Osteocyte (in vitro differentiated cells): ENCODE results near the gene SEMA3E. TPM values are rescaled to one million over a fixed set of nuclear protein-coding genes. Genes with fewer than 3 reads are reported as not detected.

Source experiments
- DNase-seq: peaks from one replicate; pipeline ENCODE4 v3.0.0; 2021; ENCODE audit warnings: mixed read lengths; ENCODE audit not compliant: unreplicated experiment; ENCODE audit errors: extremely low spot score
- H3K27ac Mint-ChIP-seq: one replicate; pipeline ENCODE4 v1.8.0; 2021; ENCODE audit warnings: mild to moderate bottlenecking, mixed read lengths; ENCODE audit not compliant: unreplicated experiment
- H3K27me3 Mint-ChIP-seq: one replicate; pipeline ENCODE4 v1.8.0; 2021; ENCODE audit warnings: mixed read lengths; ENCODE audit not compliant: unreplicated experiment
- H3K36me3 Mint-ChIP-seq: one replicate; pipeline ENCODE4 v1.8.0; 2021; ENCODE audit warnings: mixed read lengths; ENCODE audit not compliant: unreplicated experiment
- H3K4me1 Mint-ChIP-seq: one replicate; pipeline ENCODE4 v1.8.0; 2021; ENCODE audit warnings: mixed read lengths; ENCODE audit not compliant: unreplicated experiment
- H3K4me3 Mint-ChIP-seq: one replicate; pipeline ENCODE4 v1.8.0; 2021; ENCODE audit warnings: mild to moderate bottlenecking, moderate library complexity, mixed read lengths; ENCODE audit not compliant: unreplicated experiment
- H3K9me3 Mint-ChIP-seq: one replicate; pipeline ENCODE4 v1.8.0; 2021; ENCODE audit warnings: mixed read lengths; ENCODE audit not compliant: unreplicated experiment
- total RNA-seq: library from RNA; stranded (reverse); gene quantifications from 2 replicates; pipeline ENCODE4 v1.2.1, GENCODE V29; 2021
- TF ChIP-seq, protein P1 (sequence below): fragments of 200-600 bp; sonication (generic); IDR thresholded peaks from 2 replicates; pipeline ENCODE4 v1.5.0; 2021; ENCODE audit warnings: antibody characterized with exemption, mild to moderate bottlenecking, moderate library complexity

SEMA3E gene
- total RNA-seq, 1 donor from 2014 or later, result 1.6 TPM

DNA sequence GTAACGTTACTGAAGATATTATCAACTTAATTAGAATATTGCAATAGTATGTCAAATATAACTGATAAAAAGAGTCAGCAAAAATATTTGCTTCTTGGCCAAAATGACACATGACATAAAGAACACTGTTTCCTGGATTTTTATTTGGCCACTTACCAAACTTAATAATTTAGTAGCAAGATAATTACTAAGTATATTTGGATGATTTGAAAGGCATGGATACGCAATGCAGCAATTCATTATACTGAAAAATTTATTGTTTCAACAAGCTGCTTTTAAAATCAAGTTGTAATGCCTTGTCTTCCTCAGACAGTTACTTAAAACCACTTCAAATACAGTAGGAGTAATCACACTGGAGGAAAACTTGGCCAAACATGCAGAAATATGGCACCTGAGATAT, 234.0 kb downstream of the SEMA3E start:
- DNase-seq, result no peak
- Mint-ChIP-seq H3K27ac (no peak overlapping the region), H3K27me3 (no peaks in the 10 kb centered on the region), H3K36me3 (no peaks in the 10 kb centered on the region), H3K4me3 (no peak overlapping the region), H3K4me1 (peaks cover 6% of the 10 kb centered on the region), H3K9me3 (no peaks in the 10 kb centered on the region)
- TF ChIP-seq, protein P1, sequence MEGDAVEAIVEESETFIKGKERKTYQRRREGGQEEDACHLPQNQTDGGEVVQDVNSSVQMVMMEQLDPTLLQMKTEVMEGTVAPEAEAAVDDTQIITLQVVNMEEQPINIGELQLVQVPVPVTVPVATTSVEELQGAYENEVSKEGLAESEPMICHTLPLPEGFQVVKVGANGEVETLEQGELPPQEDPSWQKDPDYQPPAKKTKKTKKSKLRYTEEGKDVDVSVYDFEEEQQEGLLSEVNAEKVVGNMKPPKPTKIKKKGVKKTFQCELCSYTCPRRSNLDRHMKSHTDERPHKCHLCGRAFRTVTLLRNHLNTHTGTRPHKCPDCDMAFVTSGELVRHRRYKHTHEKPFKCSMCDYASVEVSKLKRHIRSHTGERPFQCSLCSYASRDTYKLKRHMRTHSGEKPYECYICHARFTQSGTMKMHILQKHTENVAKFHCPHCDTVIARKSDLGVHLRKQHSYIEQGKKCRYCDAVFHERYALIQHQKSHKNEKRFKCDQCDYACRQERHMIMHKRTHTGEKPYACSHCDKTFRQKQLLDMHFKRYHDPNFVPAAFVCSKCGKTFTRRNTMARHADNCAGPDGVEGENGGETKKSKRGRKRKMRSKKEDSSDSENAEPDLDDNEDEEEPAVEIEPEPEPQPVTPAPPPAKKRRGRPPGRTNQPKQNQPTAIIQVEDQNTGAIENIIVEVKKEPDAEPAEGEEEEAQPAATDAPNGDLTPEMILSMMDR, result no peak

DNA sequence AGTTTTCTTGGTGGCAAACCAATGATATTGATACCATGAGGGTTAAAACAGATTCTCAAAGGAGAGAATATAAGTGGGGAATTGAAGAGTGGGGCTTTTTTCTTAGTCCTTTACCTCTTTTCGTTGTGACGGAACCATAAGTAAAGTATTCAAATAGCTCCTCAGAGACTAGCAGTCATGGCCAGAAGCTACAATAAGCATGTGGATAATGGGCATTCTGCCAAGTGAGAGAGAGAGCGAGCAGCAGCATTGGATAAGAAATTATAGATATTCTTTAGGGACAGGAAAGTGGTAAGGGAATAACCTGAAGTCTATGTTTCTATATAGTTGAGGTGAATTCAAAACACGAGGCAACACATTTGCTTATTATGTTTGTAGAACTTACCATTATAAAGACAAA, 235.1 kb downstream of the SEMA3E start:
- no peaks in the 10 kb centered on the region for H3K9me3 Mint-ChIP-seq
- H3K4me1 Mint-ChIP-seq, result peaks cover 6% of the 10 kb centered on the region
- DNase-seq, result no peak
- no peaks in the 10 kb centered on the region for H3K27me3 Mint-ChIP-seq
- no peaks in the 10 kb centered on the region for H3K36me3 Mint-ChIP-seq
- H3K27ac Mint-ChIP-seq, result no peak overlapping the region
- no peak overlapping the region for H3K4me3 Mint-ChIP-seq
- TF ChIP-seq, protein P1, result no peak

DNA sequence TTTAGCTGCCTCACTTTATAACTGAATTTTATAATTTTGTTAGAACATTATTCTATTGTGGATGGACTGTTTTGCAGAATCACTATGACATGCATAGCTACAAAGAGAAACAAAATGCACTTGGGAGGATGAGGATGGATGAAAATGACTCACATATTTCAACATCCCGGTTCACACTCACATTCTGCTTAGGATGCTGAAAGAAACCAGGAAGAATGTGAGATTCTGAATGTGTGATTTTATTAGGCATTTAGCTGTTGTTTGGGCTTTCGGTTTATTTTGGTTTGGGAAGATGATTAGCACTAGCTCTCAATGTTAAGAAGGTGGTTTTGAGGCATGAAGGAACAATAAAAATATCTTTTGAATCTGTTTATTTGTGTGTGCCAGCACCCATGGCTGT, 235.5 kb downstream of the SEMA3E start:
- H3K4me3 Mint-ChIP-seq, result no peak overlapping the region

DNA sequence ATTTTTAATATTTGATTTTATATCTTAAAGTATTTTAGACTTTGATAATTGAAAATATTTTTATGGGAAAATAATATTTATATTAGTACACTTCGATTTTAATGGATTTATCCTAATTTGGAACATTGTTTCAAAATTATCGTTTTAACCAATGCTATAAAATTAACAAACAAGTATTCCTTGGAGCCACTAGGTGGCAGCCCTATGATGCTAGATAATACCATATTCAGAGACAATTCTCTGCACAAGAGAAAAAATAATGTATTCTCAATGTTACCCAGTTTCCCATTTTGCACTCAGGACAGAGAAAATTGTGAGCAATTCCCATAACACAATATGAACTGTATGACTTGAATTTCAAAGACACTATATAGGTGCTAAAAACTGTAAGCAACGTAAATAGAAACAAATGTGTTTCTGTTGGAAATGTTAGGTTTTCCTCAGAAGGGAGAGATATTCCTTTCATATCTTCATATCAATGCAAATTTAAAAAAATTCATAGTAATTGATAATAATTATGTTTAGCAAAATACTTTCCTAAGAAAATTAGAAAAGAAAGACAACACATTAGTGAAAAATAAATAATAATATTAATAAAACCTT, 237.8 kb downstream of the SEMA3E start:
- Mint-ChIP-seq H3K4me1 (peaks cover 6% of the 10 kb centered on the region), H3K9me3 (no peaks in the 10 kb centered on the region), H3K4me3 (no peak overlapping the region), H3K36me3 (no peaks in the 10 kb centered on the region), H3K27ac (no peak overlapping the region), H3K27me3 (peaks cover 2% of the 10 kb centered on the region)
- TF ChIP-seq, protein P1, result peak; percentile 82
- DNase-seq, result no peak

More for the DNA sequence above, 235.5 kb downstream of the SEMA3E start:
- TF ChIP-seq, protein P1, result no peak
- no peaks in the 10 kb centered on the region for H3K9me3 Mint-ChIP-seq
- no peak for DNase-seq
- peaks cover 6% of the 10 kb centered on the region for H3K4me1 Mint-ChIP-seq
- H3K36me3 Mint-ChIP-seq, result no peaks in the 10 kb centered on the region
- H3K27ac Mint-ChIP-seq, result no peak overlapping the region
- no peaks in the 10 kb centered on the region for H3K27me3 Mint-ChIP-seq

DNA sequence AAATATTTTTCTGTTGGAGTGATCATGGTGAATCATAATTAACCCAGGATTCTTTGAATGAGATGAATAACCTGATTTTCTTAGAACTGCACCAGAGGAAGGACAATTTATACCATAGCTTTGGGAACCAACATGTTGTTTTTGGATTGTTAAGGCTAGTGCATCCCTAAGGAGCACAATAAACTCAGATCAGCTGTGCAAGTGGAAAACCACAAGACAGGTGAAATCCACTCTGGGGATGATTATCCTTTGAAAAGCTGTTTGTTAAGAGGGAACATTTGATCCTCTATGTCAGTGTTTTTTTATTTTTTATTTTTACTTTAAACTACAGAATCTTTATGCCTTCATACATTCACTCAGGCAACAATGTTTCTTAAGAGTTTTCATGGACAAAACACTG, 254.2 kb downstream of the SEMA3E start:
- H3K27me3 Mint-ChIP-seq, result no peaks in the 10 kb centered on the region
- DNase-seq, result no peak
- no peaks in the 10 kb centered on the region for H3K9me3 Mint-ChIP-seq
- no peak overlapping the region for H3K27ac Mint-ChIP-seq
- no peaks in the 10 kb centered on the region for H3K36me3 Mint-ChIP-seq
- TF ChIP-seq, protein P1, result no peak
- no peaks in the 10 kb centered on the region for H3K4me1 Mint-ChIP-seq
- H3K4me3 Mint-ChIP-seq, result no peak overlapping the region
